ENCODE measurements around the gene MROH9. TPM values are rescaled to one million over a fixed set of nuclear protein-coding genes. Genes with fewer than 3 reads are reported as not detected.

The MROH9 gene
- total and polyA plus RNA-seq, 2 of the 8 experiments (the other 6 are each of a cell fraction or from before 2014, with no cell fraction given), result not detected

- no peak overlapping the region for H2BK12ac ChIP-seq (ENCODE audit: low read depth, low read length)
- no peak overlapping the region for H3K4me3 ChIP-seq (ENCODE audit: extremely low read depth in 1 of 4, insufficient read depth in 2 of 4, low read depth in 3 of 4, low read length in 4 of 4)
- no peak overlapping the region for H4K91ac ChIP-seq (replicated peaks; ENCODE audit: insufficient read length, low read length)
- H3K4me1 ChIP-seq (replicated peaks in 1 of 4; ENCODE audit: control insufficient read depth in 3 of 4, insufficient read depth in 4 of 4, low read length in 3 of 4), result peaks cover 0 to 4% (median 1%) of the 10 kb centered on the region in 4 experiments; a peak in 2 of 7 replicates
- FAIRE-seq (no peak), DNase-seq (ENCODE audit: low read depth in 1 of 2, low spot score in 2 of 2) (no peak)
- no peak overlapping the region for H3K18ac ChIP-seq (ENCODE audit: extremely low read depth, low read length)
- no peak overlapping the region for H3K23ac ChIP-seq (ENCODE audit: insufficient read length)
- no peak overlapping the region for H4K5ac ChIP-seq (ENCODE audit: insufficient read length, low read depth, low read length)
- H4K20me1 ChIP-seq (replicated peaks in 1 of 2; ENCODE audit: control insufficient read depth in 1 of 2, insufficient read depth in 2 of 2, low read length in 2 of 2), result no peaks in the 10 kb centered on the region
- CTCF ChIA-PET (ENCODE audit: partially characterized antibody), result interaction anchor here (0.6 to 4.2 kb wide), 28 partner anchors 9 to 1744 kb away, joined by 3 to 75 read pairs (median 4); no protein-coding TSS in a partner anchor
- H3K27me3 ChIP-seq (replicated peaks in 1 of 4; ENCODE audit: control insufficient read depth in 3 of 4, extremely low read depth in 1 of 4, insufficient read depth in 3 of 4, low read length in 3 of 4), result no peaks in the 10 kb centered on the region
- no peak overlapping the region for H2AFZ ChIP-seq (ENCODE audit: low read length)
- no peak overlapping the region for H3K56ac ChIP-seq (replicated peaks; ENCODE audit: insufficient read length, low read depth, low read length)
- 83% methylated on average over 4 of the region's 4 CpGs; no CpG with 5 or more reads in 1 of the 2 experiments for WGBS, 2 experiments (ENCODE audit: extremely low coverage in 1 of 2, insufficient coverage in 1 of 2, insufficient read length in 1 of 2, insufficient replicate concordance in 2 of 2, low coverage in 1 of 2, low lambda C conversion rate in 2 of 2, missing lambda C conversion rate in 1 of 2)
- no peaks in the 10 kb centered on the region for H3K79me2 ChIP-seq (ENCODE audit: control insufficient read depth in 1 of 2, insufficient read depth in 2 of 2, low read length in 2 of 2)
- H4K8ac ChIP-seq (ENCODE audit: extremely low read depth, insufficient read depth, low read length), result no peak overlapping the region
- no peak overlapping the region for H2BK5ac ChIP-seq (ENCODE audit: low read depth, low read length)
- TF ChIP-seq CHD2 (IDR thresholded peaks at IDR 0.05; ENCODE audit: low read length) (no peak), E2F6 (IDR thresholded peaks at IDR 0.05) (no peak), KDM1A (IDR thresholded peaks at IDR 0.05; ENCODE audit: borderline replicate concordance, low read length) (no peak), JUND (IDR thresholded peaks at IDR 0.05; ENCODE audit: low read length) (no peak), JUN (IDR thresholded peaks at IDR 0.05; ENCODE audit: low read depth, low read length) (no peak), POLR2AphosphoS5 (IDR thresholded peaks at IDR 0.05; ENCODE audit: low read depth, low read length) (no peak), NRF1 (IDR thresholded peaks at IDR 0.05; ENCODE audit: low read depth, low read length) (no peak), KDM5A (IDR thresholded peaks at IDR 0.05; ENCODE audit: low read length) (no peak), POU5F1 (IDR thresholded peaks at IDR 0.05; ENCODE audit: low read depth, low read length) (no peak), TAF1 (IDR thresholded peaks at IDR 0.05; ENCODE audit: low read depth, low read length) (no peak), YY1 (IDR thresholded peaks at IDR 0.05; ENCODE audit: low read depth, low read length) (no peak), ATF3 (IDR thresholded peaks at IDR 0.05; ENCODE audit: insufficient read depth, low read depth, low read length) (no peak), POLR2A (IDR thresholded peaks at IDR 0.05; ENCODE audit: control extremely low read depth in 1 of 2, low read depth in 2 of 2, low read length in 2 of 2) (no peak), HDAC2 (IDR thresholded peaks at IDR 0.05; ENCODE audit: borderline replicate concordance in 1 of 2, low read depth in 2 of 2, low read length in 2 of 2) (no peak), SP2 (IDR thresholded peaks at IDR 0.05; ENCODE audit: low read length) (no peak)
- H2AK5ac ChIP-seq (ENCODE audit: low read depth, low read length), result no peak overlapping the region
- no peak overlapping the region for H2BK120ac ChIP-seq (replicated peaks; ENCODE audit: low read depth, low read length)
- H3K4me2 ChIP-seq (ENCODE audit: insufficient read depth in 1 of 2, low read depth in 2 of 2, low read length in 2 of 2), result no peak overlapping the region
- H3K27ac ChIP-seq (ENCODE audit: low read depth, low read length), result no peak overlapping the region
- H3K36me3 ChIP-seq (ENCODE audit: control insufficient read depth in 2 of 4, insufficient read depth in 4 of 4, low read length in 3 of 4), result no peaks in the 10 kb centered on the region
- H3K9me3 ChIP-seq (ENCODE audit: insufficient read depth in 2 of 2, low read depth in 1 of 2, low read length in 1 of 2), result no peaks in the 10 kb centered on the region
- no peaks in the 10 kb centered on the region for H3K23me2 ChIP-seq (ENCODE audit: low read depth, low read length)
- no peak overlapping the region for H2BK15ac ChIP-seq (ENCODE audit: low read length)
- H3K14ac ChIP-seq (ENCODE audit: insufficient read length), result no peak overlapping the region
- POLR2A ChIA-PET (ENCODE audit: partially characterized antibody), result no interaction called here
- no peak overlapping the region for H2BK20ac ChIP-seq (ENCODE audit: low read length)
- no peaks in the 10 kb centered on the region for H3K79me1 ChIP-seq (ENCODE audit: low read depth, low read length)
- H3K4ac ChIP-seq (replicated peaks; ENCODE audit: insufficient read length, low read depth, low read length), result no peak overlapping the region
- H3K9ac ChIP-seq (replicated peaks in 1 of 4; ENCODE audit: extremely low read depth in 1 of 4, low read depth in 3 of 4, low read length in 3 of 4), result no peak overlapping the region
Observed at GRCh38 chr1:170929412-170929834, 5.9 kb upstream of the MROH9 start.
